HG03442 (cell line): ENCODE measurements around the gene RABL6.
"Not testable (repeated sequence)": the region's sequence is repeated elsewhere in the genome, so short reads cannot be mapped to it uniquely, and the experiment has no call there.

ENCODE experiments used
- ATAC-seq: cut with Tn5 transposase; IDR thresholded peaks from one replicate; pipeline ENCODE4 v1.9.1; 2021; ENCODE audit warnings: mild to moderate bottlenecking, moderate library complexity; ENCODE audit not compliant: unreplicated experiment

The RABL6 gene

GRCh38 chr9:136833381-136834048 is 25.8 kb downstream of the RABL6 start:
- not testable (repeated sequence) for ATAC-seq

DNA sequence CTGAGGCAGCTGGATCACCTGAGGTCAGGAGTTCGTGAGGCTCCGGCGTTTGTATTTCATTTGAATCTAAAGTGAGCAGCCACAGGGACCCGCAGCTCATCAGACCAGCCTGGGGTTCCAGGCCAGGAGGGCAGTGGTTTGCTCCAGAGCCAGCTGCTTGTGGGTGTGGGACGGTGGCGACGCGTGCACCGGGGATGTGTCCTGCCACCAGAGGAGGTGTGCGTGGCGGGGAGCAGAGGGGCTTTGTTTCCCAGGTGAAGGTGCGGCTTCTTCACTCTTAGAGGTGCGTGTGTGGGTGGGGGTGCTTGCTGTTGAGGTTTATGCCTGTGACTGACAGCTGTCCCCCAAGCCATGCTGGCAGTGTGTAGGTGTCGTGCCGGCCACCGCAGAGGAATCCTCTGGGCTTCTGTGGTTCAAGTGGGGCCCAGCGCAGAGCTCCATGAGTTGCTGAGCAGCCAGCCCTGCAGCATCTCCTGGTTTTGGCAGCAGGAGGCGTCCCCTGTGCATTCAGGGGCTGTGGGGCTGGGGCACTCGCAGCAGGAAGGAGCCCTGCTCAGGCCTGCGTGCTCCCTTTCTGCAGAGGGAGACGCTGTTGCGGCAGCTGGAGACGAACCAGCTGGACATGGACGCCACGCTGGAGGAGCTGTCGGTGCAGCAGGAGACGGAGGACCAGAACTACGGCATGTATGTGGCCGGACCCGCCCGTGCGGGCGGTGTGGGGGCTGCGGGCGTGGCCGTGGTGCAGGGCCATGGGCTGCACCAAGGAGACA is 27.6 kb downstream of the RABL6 start:
- ATAC-seq, result no peak

DNA sequence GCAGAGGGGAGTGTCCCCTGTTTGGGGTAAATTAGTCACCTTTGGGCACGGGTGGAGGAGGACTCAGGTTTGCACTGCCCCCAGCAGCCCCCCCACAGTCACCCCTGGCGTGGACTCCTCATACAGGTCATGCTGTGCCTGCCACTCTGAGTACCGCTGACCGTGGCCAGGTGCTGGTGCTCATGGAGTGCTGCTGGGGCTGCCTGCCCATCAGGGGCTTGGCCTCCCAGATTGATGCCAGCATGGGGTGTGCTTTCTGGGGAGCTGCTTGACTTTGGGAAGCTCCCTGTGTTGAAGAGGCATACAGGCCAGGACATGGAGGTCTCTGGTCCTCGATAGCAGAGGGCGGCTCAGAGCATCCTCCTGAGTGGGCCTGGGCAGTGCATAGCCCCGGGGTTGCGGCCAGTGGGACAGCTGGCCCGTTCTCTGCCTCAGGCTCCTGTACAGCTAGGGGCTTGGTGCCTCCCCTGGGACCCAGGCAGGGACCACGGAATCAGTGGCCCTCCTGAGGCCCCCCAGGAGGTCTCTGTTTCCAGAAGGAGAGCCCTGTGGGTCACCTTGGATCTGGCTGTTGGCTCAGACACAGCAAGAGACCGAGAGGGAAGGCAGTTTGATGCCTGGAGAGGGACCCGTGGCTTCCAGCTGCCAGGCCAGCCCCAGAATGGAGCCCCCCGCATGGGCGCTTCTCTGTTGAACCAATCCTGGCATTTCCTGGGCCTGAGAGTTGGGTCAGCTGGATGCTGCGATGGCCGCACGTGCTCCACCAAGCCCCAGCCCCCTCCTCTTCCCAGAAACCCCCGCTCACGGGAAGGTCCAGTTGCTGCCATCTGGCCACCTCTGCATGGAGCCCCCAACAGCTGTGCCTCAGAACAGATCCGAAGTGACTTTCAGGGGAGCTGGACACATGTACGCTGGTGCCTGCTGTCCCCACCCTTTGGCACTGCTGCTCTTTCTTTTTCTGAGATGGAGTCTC is 28.5 kb downstream of the RABL6 start:
- no peak for ATAC-seq

DNA sequence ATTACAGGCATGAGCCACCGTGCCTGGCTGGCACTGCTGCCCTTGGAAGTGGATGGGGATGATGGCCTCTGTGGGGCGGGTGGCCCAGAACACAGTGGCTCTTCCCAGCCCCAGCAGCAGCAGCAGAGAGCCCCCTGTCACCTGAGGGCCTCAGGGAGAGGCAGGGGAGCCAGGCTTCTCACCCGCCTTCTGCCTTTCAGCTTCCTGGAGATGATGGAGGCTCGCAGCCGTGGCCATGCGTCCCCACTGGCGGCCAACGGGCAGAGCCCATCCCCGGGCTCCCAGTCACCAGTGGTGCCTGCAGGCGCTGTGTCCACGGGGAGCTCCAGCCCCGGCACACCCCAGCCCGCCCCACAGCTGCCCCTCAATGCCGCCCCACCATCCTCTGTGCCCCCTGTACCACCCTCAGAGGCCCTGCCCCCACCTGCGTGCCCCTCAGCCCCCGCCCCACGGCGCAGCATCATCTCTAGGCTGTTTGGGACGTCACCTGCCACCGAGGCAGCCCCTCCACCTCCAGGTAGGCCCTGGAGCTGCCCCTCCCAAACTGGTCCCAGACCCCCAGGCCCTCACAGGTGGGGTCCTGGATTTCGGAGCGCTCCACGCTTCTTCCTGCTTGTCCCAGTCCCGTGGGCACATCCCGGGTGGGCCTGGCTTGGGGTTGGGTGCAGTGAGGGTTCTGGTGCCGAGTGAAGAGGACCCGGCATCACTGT is 29.6 kb downstream of the RABL6 start:
- ATAC-seq, result no peak

- ATAC-seq, result not testable (repeated sequence)
Observed at GRCh38 chr9:136837856-136838277, 30.1 kb downstream of the RABL6 start.

DNA sequence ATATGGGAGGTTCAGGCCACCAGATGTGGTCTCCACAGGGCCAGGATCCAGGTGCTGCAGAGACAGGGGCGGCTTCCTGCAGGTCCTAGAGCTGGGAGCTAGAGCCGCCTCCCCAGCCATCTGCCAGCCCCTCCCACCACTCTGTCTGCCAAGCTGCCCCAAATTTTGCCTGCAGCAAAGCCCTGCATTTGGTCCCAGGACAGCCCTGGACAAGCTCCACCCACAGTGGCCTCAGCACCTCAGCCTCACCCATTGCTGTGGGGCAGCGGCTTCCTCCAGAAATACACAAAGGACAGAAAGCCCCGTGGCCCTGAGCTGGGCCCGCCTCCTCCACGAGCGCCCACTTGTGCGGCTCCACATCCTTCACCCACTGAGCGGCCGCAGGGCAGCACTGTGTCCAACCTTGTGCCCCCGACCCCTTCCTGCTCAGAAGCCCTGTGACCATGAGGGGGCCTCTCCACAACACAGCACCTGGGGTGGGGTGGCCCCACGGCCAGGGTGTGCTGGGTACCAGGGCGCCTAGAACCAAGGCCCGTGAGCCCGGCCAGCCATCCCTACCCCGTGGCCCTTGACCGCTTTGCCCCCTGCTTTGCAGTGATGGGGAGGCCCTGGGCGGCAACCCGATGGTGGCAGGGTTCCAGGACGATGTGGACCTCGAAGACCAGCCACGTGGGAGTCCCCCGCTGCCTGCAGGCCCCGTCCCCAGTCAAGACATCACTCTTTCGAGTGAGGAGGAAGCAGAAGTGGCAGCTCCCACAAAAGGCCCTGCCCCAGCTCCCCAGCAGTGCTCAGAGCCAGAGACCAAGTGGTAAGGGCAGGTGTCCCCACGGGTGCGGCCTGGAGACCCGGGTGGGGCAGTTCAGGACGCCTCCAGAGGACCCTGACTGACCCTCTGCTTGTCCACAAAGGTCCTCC is 30.8 kb downstream of the RABL6 start:
- ATAC-seq, result no peak

- ATAC-seq, result no peak
Observed at GRCh38 chr9:136839229-136840139, 31.7 kb downstream of the RABL6 start.

DNA sequence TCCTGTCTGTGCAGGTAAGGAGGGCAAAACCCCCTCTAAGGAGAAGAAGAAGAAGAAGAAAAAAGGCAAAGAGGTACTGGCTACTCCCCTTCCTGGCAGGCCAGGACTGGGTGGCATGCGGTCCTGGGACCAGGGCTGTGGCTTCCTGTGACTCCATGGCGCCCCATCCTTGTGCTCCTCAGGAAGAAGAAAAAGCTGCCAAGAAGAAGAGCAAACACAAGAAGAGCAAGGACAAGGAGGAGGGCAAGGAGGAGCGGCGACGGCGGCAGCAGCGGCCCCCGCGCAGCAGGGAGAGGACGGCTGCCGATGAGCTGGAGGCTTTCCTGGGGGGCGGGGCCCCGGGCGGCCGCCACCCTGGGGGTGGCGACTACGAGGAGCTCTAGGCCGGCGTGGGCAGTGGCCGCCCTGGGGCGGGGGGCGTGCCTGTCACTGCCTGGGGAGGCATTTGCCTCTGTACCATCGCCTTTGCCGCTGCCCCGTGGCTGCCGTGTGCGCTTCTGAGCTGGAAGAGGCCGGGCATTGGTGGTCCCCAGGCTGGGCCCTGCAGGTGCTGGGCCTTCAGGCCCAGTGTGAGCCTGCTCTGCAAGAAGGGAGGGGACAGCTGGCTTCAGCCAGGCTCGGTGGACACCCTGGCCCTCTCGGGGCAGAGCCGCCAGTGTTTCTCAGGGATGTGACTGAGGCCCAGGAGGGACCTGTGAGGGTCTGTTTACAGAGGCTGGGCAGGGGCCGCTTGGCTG is 32.6 kb downstream of the RABL6 start:
- no peak for ATAC-seq

- ATAC-seq, result no peak
Observed at GRCh38 chr9:136840877-136841645, 33.3 kb downstream of the RABL6 start.

- not testable (repeated sequence) for ATAC-seq
Observed at GRCh38 chr9:136841646-136842379, 34.1 kb downstream of the RABL6 start.

DNA sequence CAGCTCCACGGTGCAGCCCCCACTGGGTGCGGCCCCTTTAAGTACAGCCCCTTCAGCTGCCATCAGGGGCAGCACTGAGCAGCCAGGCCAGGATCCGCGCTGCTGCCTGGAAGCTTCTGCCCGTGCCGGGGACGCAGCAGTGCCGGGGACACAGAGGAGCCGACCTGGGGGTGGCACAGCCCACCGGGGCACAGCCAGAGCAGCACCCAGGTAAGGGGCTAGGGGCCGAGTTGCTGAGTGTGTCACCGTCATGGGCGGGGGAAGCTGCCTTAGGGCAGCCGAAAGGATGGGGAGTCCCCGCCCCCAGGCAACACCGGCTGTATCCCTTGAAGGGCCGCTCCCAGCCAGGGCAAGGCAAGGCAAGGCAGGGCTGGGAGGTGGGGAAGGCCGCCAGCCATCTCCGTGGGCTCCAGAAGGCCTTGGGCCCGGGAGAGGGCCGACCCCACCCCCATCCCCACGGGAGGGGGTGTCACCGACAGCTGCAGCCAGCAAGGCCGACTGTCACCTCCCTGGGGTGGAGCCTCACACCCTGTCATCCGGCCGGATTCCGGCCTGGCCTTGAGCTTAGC is 34.7 kb downstream of the RABL6 start, which contains the start of gene AJM1:
TSS of gene AJM1 (plus strand) at position 99 of the 569 bp plus-strand sequence. CDS start 1,937 bp downstream, outside the sequence.
- ATAC-seq, result peak; percentile 52

GRCh38 chr9:136843159-136843800 is 35.5 kb downstream of the RABL6 start:
- ATAC-seq, result not testable (repeated sequence)

DNA sequence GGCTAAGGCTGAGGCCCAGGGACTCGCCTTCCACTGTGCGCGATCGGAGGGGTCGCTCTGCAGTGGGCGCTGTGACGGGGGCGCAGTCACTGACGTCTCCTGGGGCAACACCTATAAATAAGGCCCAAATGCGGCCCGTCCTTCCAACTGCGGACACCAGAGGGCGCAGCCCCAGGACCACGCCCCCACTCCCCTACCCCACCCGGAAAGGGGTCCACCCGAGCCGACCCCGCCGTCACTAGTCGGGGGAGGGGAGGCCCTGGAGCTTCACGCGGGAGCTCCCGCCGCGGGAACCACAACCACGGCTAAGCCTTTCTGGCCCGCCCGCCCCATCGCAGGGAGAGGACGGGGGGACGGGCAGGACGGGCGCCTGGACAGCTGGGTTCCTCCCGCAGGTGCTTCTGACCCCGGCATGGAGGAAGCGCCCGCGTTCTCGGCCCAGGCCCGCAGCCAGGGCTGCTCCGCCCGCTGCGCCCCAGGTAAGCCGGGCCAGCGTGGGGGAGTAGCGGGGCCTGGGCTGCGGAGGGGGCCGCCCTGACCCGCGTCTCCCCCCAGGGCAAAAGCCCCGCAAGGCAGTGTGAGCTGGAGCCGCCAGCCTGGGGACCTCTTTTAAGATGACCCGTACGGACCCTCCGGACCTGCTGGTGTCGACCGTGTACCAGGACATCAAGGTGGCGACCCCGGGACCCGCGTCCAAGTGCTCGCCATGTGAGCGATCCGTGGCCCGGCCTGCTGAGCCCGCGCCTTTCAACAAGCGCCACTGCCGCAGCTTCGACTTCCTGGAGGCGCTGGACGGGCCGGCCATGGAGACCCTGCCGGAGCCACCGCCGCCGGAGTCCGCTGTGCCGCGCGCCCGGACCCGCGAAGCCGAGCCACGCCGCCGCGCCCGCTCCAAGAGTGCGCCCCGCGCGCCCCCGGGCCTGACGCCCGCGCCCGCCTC is 36.3 kb downstream of the RABL6 start:
- ATAC-seq, result not testable (repeated sequence)

GRCh38 chr9:136844761-136845464 is 37.2 kb downstream of the RABL6 start:
- no peak for ATAC-seq
